GDM1 (cell line): ENCODE measurements around the gene HSPB6.
"Not testable (repeated sequence)": the region's sequence is repeated elsewhere in the genome, so short reads cannot be mapped to it uniquely, and the experiment has no call there.

Experiments used
- DNase-seq: peaks from one replicate; lab custom pipeline; 2025; lab: John Stamatoyannopoulos, UW

The HSPB6 gene

GRCh38 chr19:35756377-35757230 is at the start of gene HSPB6:
Gene HSPB6, minus strand, starts transcription at chr19:35757029. Its CDS starts 21 bp downstream, at chr19:35757008.
- no peak for DNase-seq

- DNase-seq = no peak
These were observed 49.8 kb upstream of the HSPB6 start for GRCh38 chr19:35806597-35806996.

GRCh38 chr19:35805526-35806102 is 48.8 kb upstream of the HSPB6 start:
- DNase-seq = no peak

GRCh38 chr19:35801828-35802227 is 45.0 kb upstream of the HSPB6 start:
- no peak for DNase-seq

- no peak for DNase-seq
These were observed 40.8 kb upstream of the HSPB6 start for GRCh38 chr19:35797663-35798062.

GRCh38 chr19:35796645-35797542 is 40.1 kb upstream of the HSPB6 start:
- no peak for DNase-seq

GRCh38 chr19:35795564-35795963 is 38.7 kb upstream of the HSPB6 start:
- DNase-seq = not testable (repeated sequence)

- DNase-seq = no peak
These were observed 36.7 kb upstream of the HSPB6 start for GRCh38 chr19:35793381-35794165.

GRCh38 chr19:35792888-35793287 is 36.1 kb upstream of the HSPB6 start:
- DNase-seq = no peak

- DNase-seq = no peak
These were observed 35.5 kb upstream of the HSPB6 start for GRCh38 chr19:35792312-35792711.

- DNase-seq = no peak
These were observed 35.0 kb upstream of the HSPB6 start for GRCh38 chr19:35791814-35792279.

GRCh38 chr19:35790981-35791813 is 34.4 kb upstream of the HSPB6 start:
- no peak for DNase-seq

- DNase-seq = no peak
These were observed 33.4 kb upstream of the HSPB6 start for GRCh38 chr19:35789978-35790944.

- DNase-seq = no peak
These were observed 32.6 kb upstream of the HSPB6 start for GRCh38 chr19:35789195-35789977.

GRCh38 chr19:35788205-35788960 is 31.6 kb upstream of the HSPB6 start:
- DNase-seq = no peak

GRCh38 chr19:35787227-35787799 is 30.5 kb upstream of the HSPB6 start:
- no peak for DNase-seq
